ENCODE results near the gene CRIP2. TPM values are rescaled to one million over a fixed set of nuclear protein-coding genes. Genes with fewer than 3 reads are reported as not detected.

The CRIP2 gene
- total and polyA plus RNA-seq, 2 of the 13 experiments (the other 11 are each of a cell fraction or from before 2014, with no cell fraction given): 31.6 to 37.9 TPM

GRCh38 chr14:105481886-105482457 lies 7.4 kb downstream of the CRIP2 start (continued):
- TF ChIP-seq ZNF333 (CRISPR knock-in tag; IDR thresholded peaks at IDR 0.05; ENCODE audit: borderline replicate concordance) (no peak), ATAD3A (CRISPR knock-in tag; IDR thresholded peaks at IDR 0.05) (no peak), GTF2F1 (IDR thresholded peaks at IDR 0.05; ENCODE audit: low read length) (0 out of 2 replicates have a peak, but pooled peaks have one; percentile 49), ZNF546 (CRISPR knock-in tag; conservative IDR thresholded peaks at IDR 0.05) (no peak), NFE2L2 (IDR thresholded peaks at IDR 0.05; ENCODE audit: low read length) (no peak), ATF7 (IDR thresholded peaks at IDR 0.05) (no peak), ATF7 (CRISPR knock-in tag; IDR thresholded peaks at IDR 0.05) (no peak), MXI1 (IDR thresholded peaks at IDR 0.05; ENCODE audit: borderline replicate concordance, low read depth, low read length) (peak; percentile 93; the same call in 2 of the 3 replicates), HIC2 (CRISPR knock-in tag; IDR thresholded peaks at IDR 0.05; ENCODE audit: low read depth) (peak; percentile 81), MED1 (CRISPR knock-in tag; IDR thresholded peaks at IDR 0.05) (0 out of 2 replicates have a peak, but pooled peaks have one; percentile 28), ZNF792 (CRISPR knock-in tag; IDR thresholded peaks at IDR 0.05) (no peak; the same call in 1 of the 2 replicates), SKI (IDR thresholded peaks at IDR 0.05; ENCODE audit: partially characterized antibody) (peak; percentile 77), MAZ (IDR thresholded peaks at IDR 0.05; ENCODE audit: borderline replicate concordance, low read depth, low read length) (no peak), MAZ (CRISPR knock-in tag; IDR thresholded peaks at IDR 0.05; ENCODE audit: low read depth) (0 out of 2 replicates have a peak, but pooled peaks have one; percentile 42), ELF3 (CRISPR knock-in tag; IDR thresholded peaks at IDR 0.05) (0 out of 2 replicates have a peak, but pooled peaks have one; percentile 11), BCL6 (CRISPR knock-in tag; IDR thresholded peaks at IDR 0.05) (no peak), ZNF574 (CRISPR knock-in tag; IDR thresholded peaks at IDR 0.05) (no peak), ZNF598 (CRISPR knock-in tag; IDR thresholded peaks at IDR 0.05; ENCODE audit: borderline replicate concordance) (no peak), NR2F1 (CRISPR knock-in tag; IDR thresholded peaks at IDR 0.05) (peak in 1 of 2 experiments; percentile 29; a peak in 1 of 4 replicates), DRAP1 (CRISPR knock-in tag; IDR thresholded peaks at IDR 0.05) (no peak), ZC3H13 (CRISPR knock-in tag; IDR thresholded peaks at IDR 0.05) (no peak), PRDM10 (CRISPR knock-in tag; IDR thresholded peaks at IDR 0.05; ENCODE audit: low read depth) (0 out of 2 replicates have a peak, but pooled peaks have one; percentile 31)

Measured in HepG2 (cell line).